ENCODE results near the gene TMEM219.

DNA sequence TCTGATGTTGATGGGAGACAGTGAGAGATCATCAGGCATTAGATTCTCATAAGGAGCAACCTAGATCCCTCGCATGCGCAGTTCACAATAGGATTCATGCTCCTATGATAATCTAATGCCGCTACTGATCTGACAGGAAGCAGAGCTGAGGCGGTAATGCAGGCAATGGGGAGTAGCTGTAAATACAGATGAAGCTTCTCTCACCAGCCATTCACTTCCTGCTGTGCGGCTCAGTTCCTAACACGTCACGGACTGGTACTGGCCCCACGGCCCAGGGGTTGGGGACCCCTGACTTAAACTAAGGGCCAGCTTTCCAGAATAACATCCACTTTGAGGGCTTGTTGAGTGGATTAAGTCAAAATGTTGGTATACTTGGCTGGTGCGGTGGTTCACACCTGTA lies 2.6 kb upstream of the TMEM219 start:
- TF ChIP-seq, protein P1, sequence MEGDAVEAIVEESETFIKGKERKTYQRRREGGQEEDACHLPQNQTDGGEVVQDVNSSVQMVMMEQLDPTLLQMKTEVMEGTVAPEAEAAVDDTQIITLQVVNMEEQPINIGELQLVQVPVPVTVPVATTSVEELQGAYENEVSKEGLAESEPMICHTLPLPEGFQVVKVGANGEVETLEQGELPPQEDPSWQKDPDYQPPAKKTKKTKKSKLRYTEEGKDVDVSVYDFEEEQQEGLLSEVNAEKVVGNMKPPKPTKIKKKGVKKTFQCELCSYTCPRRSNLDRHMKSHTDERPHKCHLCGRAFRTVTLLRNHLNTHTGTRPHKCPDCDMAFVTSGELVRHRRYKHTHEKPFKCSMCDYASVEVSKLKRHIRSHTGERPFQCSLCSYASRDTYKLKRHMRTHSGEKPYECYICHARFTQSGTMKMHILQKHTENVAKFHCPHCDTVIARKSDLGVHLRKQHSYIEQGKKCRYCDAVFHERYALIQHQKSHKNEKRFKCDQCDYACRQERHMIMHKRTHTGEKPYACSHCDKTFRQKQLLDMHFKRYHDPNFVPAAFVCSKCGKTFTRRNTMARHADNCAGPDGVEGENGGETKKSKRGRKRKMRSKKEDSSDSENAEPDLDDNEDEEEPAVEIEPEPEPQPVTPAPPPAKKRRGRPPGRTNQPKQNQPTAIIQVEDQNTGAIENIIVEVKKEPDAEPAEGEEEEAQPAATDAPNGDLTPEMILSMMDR (conservative IDR thresholded peaks at IDR 0.05), result no peak
- no peak for TF ChIP-seq ZFX (IDR thresholded peaks at IDR 0.05)
